Activated T-cell treated with anti-CD3 and anti-CD28 coated beads, Interleukin-2, amount 50 U/mL, for 24 hours (primary cell): ENCODE data around the gene COL9A2.

ENCODE experiments used
- DNase-seq: peaks from one replicate; pipeline ENCODE4 v3.0.0-alpha.2; 2020
- H3K27ac Mint-ChIP-seq: 2 replicates; pipeline ENCODE4 v1.8.0; 2020; ENCODE audit warnings: mild to moderate bottlenecking, mixed read lengths
- H3K27me3 Mint-ChIP-seq: 2 replicates; pipeline ENCODE4 v1.8.0; 2020; ENCODE audit warnings: mixed read lengths
- H3K36me3 Mint-ChIP-seq: 2 replicates; pipeline ENCODE4 v1.8.0; 2020; ENCODE audit warnings: low read depth, mixed read lengths
- H3K4me1 Mint-ChIP-seq: 2 replicates; pipeline ENCODE4 v1.8.0; 2020; ENCODE audit warnings: low read depth, mixed read lengths
- H3K4me3 Mint-ChIP-seq: 2 replicates; pipeline ENCODE4 v1.8.0; 2020; ENCODE audit warnings: mild to moderate bottlenecking, moderate library complexity, mixed read lengths
- H3K9me3 Mint-ChIP-seq: 2 replicates; pipeline ENCODE4 v1.8.0; 2020; ENCODE audit warnings: mixed read lengths

The COL9A2 gene

GRCh38 chr1:40302475-40302874 is 14.6 kb downstream of the COL9A2 start:
- H3K9me3 Mint-ChIP-seq = no peaks in the 10 kb centered on the region
- H3K27ac Mint-ChIP-seq = no peak overlapping the region
- no peaks in the 10 kb centered on the region for H3K27me3 Mint-ChIP-seq
- no peak overlapping the region for H3K4me3 Mint-ChIP-seq
- H3K36me3 Mint-ChIP-seq = no peaks in the 10 kb centered on the region
- DNase-seq = no peak
- no peaks in the 10 kb centered on the region for H3K4me1 Mint-ChIP-seq

GRCh38 chr1:40301541-40302299 is 15.4 kb downstream of the COL9A2 start:
- no peaks in the 10 kb centered on the region for H3K4me1 Mint-ChIP-seq
- H3K27me3 Mint-ChIP-seq = no peaks in the 10 kb centered on the region
- DNase-seq = no peak
- no peaks in the 10 kb centered on the region for H3K9me3 Mint-ChIP-seq
- H3K27ac Mint-ChIP-seq = no peak overlapping the region
- H3K36me3 Mint-ChIP-seq = no peaks in the 10 kb centered on the region
- H3K4me3 Mint-ChIP-seq = no peak overlapping the region

GRCh38 chr1:40301066-40301465 is 16.0 kb downstream of the COL9A2 start:
- no peaks in the 10 kb centered on the region for H3K9me3 Mint-ChIP-seq
- H3K36me3 Mint-ChIP-seq = no peaks in the 10 kb centered on the region
- no peak overlapping the region for H3K4me3 Mint-ChIP-seq
- no peaks in the 10 kb centered on the region for H3K4me1 Mint-ChIP-seq
- DNase-seq = no peak
- H3K27ac Mint-ChIP-seq = no peak overlapping the region
- no peaks in the 10 kb centered on the region for H3K27me3 Mint-ChIP-seq

- no peaks in the 10 kb centered on the region for H3K9me3 Mint-ChIP-seq
- H3K4me1 Mint-ChIP-seq = no peaks in the 10 kb centered on the region
- no peak overlapping the region for H3K4me3 Mint-ChIP-seq
- DNase-seq = no peak
- H3K27me3 Mint-ChIP-seq = no peaks in the 10 kb centered on the region
- no peaks in the 10 kb centered on the region for H3K36me3 Mint-ChIP-seq
- H3K27ac Mint-ChIP-seq = no peak overlapping the region
Measured at GRCh38 chr1:40300651-40301050, 16.4 kb downstream of the COL9A2 start.

GRCh38 chr1:40300249-40300567 is 16.9 kb downstream of the COL9A2 start:
- DNase-seq = no peak
- Mint-ChIP-seq H3K4me1 (no peaks in the 10 kb centered on the region), H3K27me3 (no peaks in the 10 kb centered on the region), H3K27ac (no peak overlapping the region), H3K9me3 (no peaks in the 10 kb centered on the region), H3K36me3 (peaks cover 1% of the 10 kb centered on the region), H3K4me3 (no peak overlapping the region)

GRCh38 chr1:40299366-40300248 is 17.5 kb downstream of the COL9A2 start:
- peaks cover 5% of the 10 kb centered on the region for H3K36me3 Mint-ChIP-seq
- H3K4me3 Mint-ChIP-seq = no peak overlapping the region
- H3K9me3 Mint-ChIP-seq = no peaks in the 10 kb centered on the region
- no peak for DNase-seq
- no peaks in the 10 kb centered on the region for H3K27me3 Mint-ChIP-seq
- no peaks in the 10 kb centered on the region for H3K4me1 Mint-ChIP-seq
- no peak overlapping the region for H3K27ac Mint-ChIP-seq

GRCh38 chr1:40291293-40291692 is 25.8 kb downstream of the COL9A2 start:
- H3K4me1 Mint-ChIP-seq = peaks cover 2% of the 10 kb centered on the region
- no peaks in the 10 kb centered on the region for H3K9me3 Mint-ChIP-seq
- peaks cover 79% of the 10 kb centered on the region for H3K36me3 Mint-ChIP-seq
- H3K4me3 Mint-ChIP-seq = no peak overlapping the region
- H3K27ac Mint-ChIP-seq = peak overlapping the region; percentile 56
- DNase-seq = no peak
- H3K27me3 Mint-ChIP-seq = no peaks in the 10 kb centered on the region

- H3K27ac Mint-ChIP-seq = peak overlapping the region; percentile 1
- no peak for DNase-seq
- peaks cover 2% of the 10 kb centered on the region for H3K4me1 Mint-ChIP-seq
- no peaks in the 10 kb centered on the region for H3K9me3 Mint-ChIP-seq
- H3K36me3 Mint-ChIP-seq = peaks cover 74% of the 10 kb centered on the region
- no peaks in the 10 kb centered on the region for H3K27me3 Mint-ChIP-seq
- H3K4me3 Mint-ChIP-seq = no peak overlapping the region
Measured at GRCh38 chr1:40281853-40282252, 35.2 kb downstream of the COL9A2 start.

- Mint-ChIP-seq H3K4me3 (no peak overlapping the region), H3K27me3 (no peaks in the 10 kb centered on the region), H3K27ac (peak overlapping the region; percentile 11), H3K4me1 (peaks cover 23% of the 10 kb centered on the region), H3K9me3 (no peaks in the 10 kb centered on the region), H3K36me3 (peaks cover 78% of the 10 kb centered on the region)
- DNase-seq = no peak
Measured at GRCh38 chr1:40276122-40276521, 41.0 kb downstream of the COL9A2 start.

GRCh38 chr1:40274331-40274730 is 42.8 kb downstream of the COL9A2 start:
- DNase-seq = no peak
- Mint-ChIP-seq H3K27ac (peak overlapping the region; percentile 30), H3K4me3 (no peak overlapping the region), H3K27me3 (no peaks in the 10 kb centered on the region), H3K9me3 (no peaks in the 10 kb centered on the region), H3K36me3 (peaks cover 81% of the 10 kb centered on the region), H3K4me1 (peaks cover 36% of the 10 kb centered on the region)

GRCh38 chr1:40273547-40274166 is 43.4 kb downstream of the COL9A2 start:
- H3K27me3 Mint-ChIP-seq = no peaks in the 10 kb centered on the region
- no peak for DNase-seq
- H3K4me1 Mint-ChIP-seq = peaks cover 35% of the 10 kb centered on the region
- H3K27ac Mint-ChIP-seq = peak overlapping the region; percentile 61
- H3K4me3 Mint-ChIP-seq = no peak overlapping the region
- H3K9me3 Mint-ChIP-seq = no peaks in the 10 kb centered on the region
- H3K36me3 Mint-ChIP-seq = peaks cover 79% of the 10 kb centered on the region

GRCh38 chr1:40272653-40273213 is 44.4 kb downstream of the COL9A2 start:
- H3K9me3 Mint-ChIP-seq = no peaks in the 10 kb centered on the region
- H3K36me3 Mint-ChIP-seq = peaks cover 83% of the 10 kb centered on the region

GRCh38 chr1:40270152-40270834 is 46.8 kb downstream of the COL9A2 start:
- peak overlapping the region; percentile 97 for H3K27ac Mint-ChIP-seq
- H3K36me3 Mint-ChIP-seq = peaks cover 85% of the 10 kb centered on the region
- H3K27me3 Mint-ChIP-seq = no peaks in the 10 kb centered on the region
- no peak for DNase-seq
- peak overlapping the region; percentile 52 for H3K4me3 Mint-ChIP-seq
- H3K4me1 Mint-ChIP-seq = peaks cover 51% of the 10 kb centered on the region
- H3K9me3 Mint-ChIP-seq = no peaks in the 10 kb centered on the region

More at GRCh38 chr1:40272653-40273213, 44.4 kb downstream of the COL9A2 start:
- Mint-ChIP-seq H3K27me3 (no peaks in the 10 kb centered on the region), H3K4me1 (peaks cover 39% of the 10 kb centered on the region), H3K27ac (peak overlapping the region; percentile 73), H3K4me3 (no peak overlapping the region)
- DNase-seq = no peak

- H3K36me3 Mint-ChIP-seq = peaks cover 88% of the 10 kb centered on the region
- H3K4me3 Mint-ChIP-seq = no peak overlapping the region
- peaks cover 66% of the 10 kb centered on the region for H3K4me1 Mint-ChIP-seq
- peak overlapping the region; percentile 30 for H3K27ac Mint-ChIP-seq
- H3K9me3 Mint-ChIP-seq = no peaks in the 10 kb centered on the region
- no peaks in the 10 kb centered on the region for H3K27me3 Mint-ChIP-seq
- DNase-seq = no peak
Measured at GRCh38 chr1:40268211-40268610, 48.9 kb downstream of the COL9A2 start.
